ENCODE data around the gene PGBD5. TPM values are rescaled to one million over a fixed set of nuclear protein-coding genes. Genes with fewer than 3 reads are reported as not detected.

The PGBD5 gene
- total RNA-seq, 4 donors from 2014 or later: 1.0 to 4.5 (median 1.9) TPM

DNA sequence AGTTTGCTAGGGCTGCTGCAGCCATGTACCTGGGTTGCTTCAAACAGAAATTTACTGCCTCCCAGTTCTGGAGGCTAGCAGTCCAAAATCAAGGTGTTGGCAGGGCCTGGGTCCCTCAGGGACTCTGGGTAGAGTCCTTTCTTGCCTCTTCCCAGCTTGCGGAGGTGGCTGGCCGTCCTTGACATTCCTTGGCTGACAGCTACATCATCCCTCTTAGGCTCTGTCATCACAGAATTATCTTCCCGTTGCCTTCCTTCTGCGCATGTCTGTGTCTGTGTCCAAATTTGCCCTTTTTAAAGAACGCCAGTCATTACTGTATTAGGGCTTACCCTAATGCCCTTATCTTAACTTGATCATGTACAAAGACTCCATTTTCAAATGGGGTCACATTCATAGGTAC, 37.6 kb upstream of the PGBD5 start:
- Histone ChIP-seq H3K9me3 (no peaks in the 10 kb centered on the region), H3K27me3 (no peaks in the 10 kb centered on the region), H3K4me3 (no peak overlapping the region), H3K4me1 (no peaks in the 10 kb centered on the region), H3K36me3 (no peaks in the 10 kb centered on the region), H3K27ac (no peak overlapping the region)
- intact Hi-C loops (cut with DNase I; ENCODE audit: low total_unique reads) (no loop called here), in situ Hi-C loops (cut with MboI; ENCODE audit: low sequenced_read_pairs in 4 of 4) (no loop called here)
- DNase-seq: no peak
- no peak for ATAC-seq
- TF ChIP-seq, protein P1, sequence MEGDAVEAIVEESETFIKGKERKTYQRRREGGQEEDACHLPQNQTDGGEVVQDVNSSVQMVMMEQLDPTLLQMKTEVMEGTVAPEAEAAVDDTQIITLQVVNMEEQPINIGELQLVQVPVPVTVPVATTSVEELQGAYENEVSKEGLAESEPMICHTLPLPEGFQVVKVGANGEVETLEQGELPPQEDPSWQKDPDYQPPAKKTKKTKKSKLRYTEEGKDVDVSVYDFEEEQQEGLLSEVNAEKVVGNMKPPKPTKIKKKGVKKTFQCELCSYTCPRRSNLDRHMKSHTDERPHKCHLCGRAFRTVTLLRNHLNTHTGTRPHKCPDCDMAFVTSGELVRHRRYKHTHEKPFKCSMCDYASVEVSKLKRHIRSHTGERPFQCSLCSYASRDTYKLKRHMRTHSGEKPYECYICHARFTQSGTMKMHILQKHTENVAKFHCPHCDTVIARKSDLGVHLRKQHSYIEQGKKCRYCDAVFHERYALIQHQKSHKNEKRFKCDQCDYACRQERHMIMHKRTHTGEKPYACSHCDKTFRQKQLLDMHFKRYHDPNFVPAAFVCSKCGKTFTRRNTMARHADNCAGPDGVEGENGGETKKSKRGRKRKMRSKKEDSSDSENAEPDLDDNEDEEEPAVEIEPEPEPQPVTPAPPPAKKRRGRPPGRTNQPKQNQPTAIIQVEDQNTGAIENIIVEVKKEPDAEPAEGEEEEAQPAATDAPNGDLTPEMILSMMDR (IDR thresholded peaks at IDR 0.05 in 4 of 5, conservative IDR thresholded peaks at IDR 0.05 in 1 of 5): no peak
- TF ChIP-seq POLR2A (IDR thresholded peaks at IDR 0.05): no peak

DNA sequence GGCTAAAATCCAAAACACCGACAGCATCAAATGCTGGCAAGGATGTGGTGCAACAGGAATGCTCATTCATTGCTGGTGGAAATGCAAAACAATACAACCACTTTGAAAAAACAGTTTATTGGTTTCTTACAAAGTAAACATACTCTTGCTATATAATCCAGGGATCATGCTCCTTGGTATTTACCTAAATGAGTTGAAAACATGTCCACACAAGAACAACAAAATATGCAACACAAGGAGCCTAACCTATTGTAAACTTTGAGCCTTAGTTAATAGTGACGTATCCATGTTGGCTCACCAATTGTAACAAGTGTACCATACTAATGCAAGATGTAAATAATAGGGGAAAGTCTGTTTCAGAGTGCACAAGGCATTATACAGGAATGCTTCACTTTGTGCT, 37.2 kb upstream of the PGBD5 start:
- Histone ChIP-seq H3K9me3 (no peaks in the 10 kb centered on the region), H3K27ac (no peak overlapping the region), H3K4me1 (no peaks in the 10 kb centered on the region), H3K4me3 (no peak overlapping the region), H3K27me3 (no peaks in the 10 kb centered on the region), H3K36me3 (no peaks in the 10 kb centered on the region)
- intact Hi-C loops (cut with DNase I; ENCODE audit: low total_unique reads): no loop called here
- DNase-seq: no peak
- in situ Hi-C loops (cut with MboI; ENCODE audit: low sequenced_read_pairs in 4 of 4): no loop called here
- no peak for ATAC-seq
- TF ChIP-seq, protein P1 (IDR thresholded peaks at IDR 0.05 in 4 of 5, conservative IDR thresholded peaks at IDR 0.05 in 1 of 5): no peak
- TF ChIP-seq POLR2A (IDR thresholded peaks at IDR 0.05): no peak

DNA sequence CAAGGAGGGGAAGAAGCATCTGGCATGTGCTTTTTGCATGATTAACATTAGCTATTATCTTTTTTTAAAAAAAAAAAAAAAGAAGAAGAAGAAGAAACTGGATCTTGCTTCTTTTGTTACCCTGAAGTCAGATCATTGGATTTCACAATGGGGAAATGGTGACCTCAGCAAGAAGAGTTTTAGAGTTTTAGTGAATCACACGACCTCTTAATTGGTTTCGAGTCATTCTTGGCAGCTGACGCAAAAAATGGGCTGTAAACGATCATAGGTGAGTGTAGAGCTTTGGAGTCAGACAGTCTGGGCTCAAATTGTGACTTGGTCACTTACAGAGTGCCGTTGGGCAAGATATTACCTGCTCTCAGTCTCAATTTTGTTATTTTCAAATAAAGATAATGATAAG, 33.3 kb upstream of the PGBD5 start:
- intact Hi-C loops (cut with DNase I; ENCODE audit: low total_unique reads) (no loop called here), in situ Hi-C loops (cut with MboI; ENCODE audit: low sequenced_read_pairs in 4 of 4) (no loop called here)
- Histone ChIP-seq H3K27ac (no peak overlapping the region), H3K4me3 (no peak overlapping the region), H3K4me1 (no peaks in the 10 kb centered on the region), H3K36me3 (no peaks in the 10 kb centered on the region), H3K27me3 (no peaks in the 10 kb centered on the region), H3K9me3 (no peaks in the 10 kb centered on the region)
- ATAC-seq (no peak), DNase-seq (no peak)
- TF ChIP-seq, protein P1 (IDR thresholded peaks at IDR 0.05 in 4 of 5, conservative IDR thresholded peaks at IDR 0.05 in 1 of 5): no peak
- no peak for TF ChIP-seq POLR2A (IDR thresholded peaks at IDR 0.05)

DNA sequence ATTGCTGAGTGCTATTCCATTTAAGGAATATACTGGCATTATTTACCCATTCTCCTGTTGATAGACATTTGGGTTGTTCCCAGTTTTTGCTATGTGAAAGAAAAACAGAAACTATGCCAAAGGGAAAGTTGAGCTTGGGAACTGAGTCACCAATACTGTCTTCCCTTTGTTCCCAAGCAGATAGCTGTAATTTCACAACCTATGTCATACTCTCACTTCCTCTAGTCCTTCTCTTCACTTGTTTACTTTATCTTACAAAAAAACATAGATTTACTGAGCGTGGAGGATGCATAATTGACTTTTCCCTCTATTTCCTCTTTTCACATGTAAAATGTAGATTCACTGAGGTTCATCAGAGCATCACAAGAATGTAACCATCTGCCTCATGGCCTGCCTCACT, 32.4 kb upstream of the PGBD5 start:
- ATAC-seq (no peak), DNase-seq (no peak)
- TF ChIP-seq POLR2A (IDR thresholded peaks at IDR 0.05): no peak
- TF ChIP-seq, protein P1 (IDR thresholded peaks at IDR 0.05 in 4 of 5, conservative IDR thresholded peaks at IDR 0.05 in 1 of 5): no peak
- intact Hi-C loops (cut with DNase I; ENCODE audit: low total_unique reads): no loop called here
- H3K4me3 ChIP-seq: no peak overlapping the region
- H3K9me3 ChIP-seq: no peaks in the 10 kb centered on the region
- in situ Hi-C loops (cut with MboI; ENCODE audit: low sequenced_read_pairs in 4 of 4): no loop called here
- H3K4me1 ChIP-seq: no peaks in the 10 kb centered on the region
- H3K27ac ChIP-seq: no peak overlapping the region
- no peaks in the 10 kb centered on the region for H3K27me3 ChIP-seq
- no peaks in the 10 kb centered on the region for H3K36me3 ChIP-seq

DNA sequence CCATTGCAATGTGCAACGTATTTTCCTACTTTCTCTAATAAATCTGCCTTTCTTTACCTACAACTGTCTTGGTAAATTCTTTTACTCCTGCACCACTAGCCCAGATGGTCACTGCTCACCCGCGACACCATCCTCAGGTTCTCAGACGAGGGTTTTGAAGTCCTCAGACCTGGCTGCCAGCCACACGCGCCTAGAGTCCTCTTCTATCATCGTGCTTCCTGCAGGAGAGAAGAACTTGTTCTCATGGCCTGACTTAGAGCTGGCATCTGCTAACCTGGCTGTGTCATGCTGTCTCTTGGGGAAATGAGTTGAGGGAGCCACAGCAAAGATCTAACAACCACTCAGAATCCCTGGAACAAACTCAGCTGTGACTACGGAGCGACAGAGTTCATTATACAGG, 30.3 kb upstream of the PGBD5 start:
- Histone ChIP-seq H3K4me1 (no peaks in the 10 kb centered on the region), H3K27me3 (no peaks in the 10 kb centered on the region), H3K36me3 (no peaks in the 10 kb centered on the region), H3K9me3 (no peaks in the 10 kb centered on the region), H3K4me3 (no peak overlapping the region), H3K27ac (no peak overlapping the region)
- no peak for TF ChIP-seq POLR2A (IDR thresholded peaks at IDR 0.05)
- no peak for ATAC-seq
- in situ Hi-C loops (cut with MboI; ENCODE audit: low sequenced_read_pairs in 4 of 4) (no loop called here), intact Hi-C loops (cut with DNase I; ENCODE audit: low total_unique reads) (no loop called here)
- DNase-seq: no peak
